ENCODE results near the gene KRTCAP2. TPM values are rescaled to one million over a fixed set of nuclear protein-coding genes. Genes with fewer than 3 reads are reported as not detected.

Gene KRTCAP2
- total and polyA plus RNA-seq, 4 donors: 49.8 to 224 (median 99.8) TPM

DNA sequence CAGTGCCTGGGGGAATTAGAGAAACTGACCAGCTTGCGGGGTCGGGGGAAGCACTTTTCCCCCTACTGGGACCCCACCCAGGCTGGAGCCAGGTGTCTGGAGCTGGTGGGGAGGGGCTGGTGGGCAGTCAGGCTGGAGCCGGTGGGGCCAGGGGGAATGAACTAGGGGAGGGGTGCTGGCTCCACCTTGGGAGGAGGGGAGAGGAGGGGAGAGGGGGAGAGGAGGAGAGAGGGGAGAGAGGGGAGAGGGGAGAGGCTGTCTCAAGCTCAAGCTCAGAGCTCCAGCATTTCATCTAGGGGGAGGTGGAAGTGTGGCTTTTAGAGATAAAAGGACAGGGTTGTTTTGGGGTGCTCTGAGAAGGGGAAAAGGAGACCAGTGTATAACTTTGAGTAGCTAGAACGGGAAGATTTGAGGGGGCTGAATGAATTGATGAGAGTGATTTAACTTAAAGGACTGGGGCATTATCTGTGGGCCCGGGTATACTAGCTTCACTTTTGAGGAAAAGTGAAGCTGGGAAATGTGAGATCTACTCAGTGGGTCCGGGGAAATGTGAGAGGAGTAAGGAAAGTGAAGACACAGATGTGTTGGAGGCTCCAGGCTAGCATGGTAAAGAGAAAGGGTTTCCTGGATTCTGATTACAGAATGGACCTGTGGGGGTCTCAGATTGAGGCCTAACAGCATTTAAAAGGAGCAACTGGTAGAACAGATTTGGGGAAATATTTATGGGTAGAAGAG lies 42.7 kb downstream of the KRTCAP2 start:
- H3K27me3 ChIP-seq (ENCODE audit: control insufficient read depth in 4 of 4, insufficient read depth in 4 of 4, low read length in 3 of 4): no peaks in the 10 kb centered on the region
- WGBS: 13% methylated on average over 6 of the region's 6 CpGs
- peaks cover 0 to 48% (median 35%) of the 10 kb centered on the region in 4 donors for H3K4me1 ChIP-seq (ENCODE audit: control insufficient read depth in 4 of 4, insufficient read depth in 4 of 4, low read length in 3 of 4)
- H3K36me3 ChIP-seq (ENCODE audit: control insufficient read depth in 4 of 4, insufficient read depth in 3 of 4, low read depth in 1 of 4, low read length in 3 of 4): peaks cover 8 to 26% (median 19%) of the 10 kb centered on the region in 4 donors
- no peak for DNase-seq (ENCODE audit: low spot score)
- peak overlapping the region; percentile 99 to 100 for H3K27ac ChIP-seq (ENCODE audit: low read depth in 1 of 2, low read length in 2 of 2)
- H3K9ac ChIP-seq (ENCODE audit: low read depth in 1 of 2, low read length in 2 of 2): peak overlapping the region; percentile 99 to 100
- no peak for TF ChIP-seq HNF4G (IDR thresholded peaks at IDR 0.05)
- TF ChIP-seq, protein P1, sequence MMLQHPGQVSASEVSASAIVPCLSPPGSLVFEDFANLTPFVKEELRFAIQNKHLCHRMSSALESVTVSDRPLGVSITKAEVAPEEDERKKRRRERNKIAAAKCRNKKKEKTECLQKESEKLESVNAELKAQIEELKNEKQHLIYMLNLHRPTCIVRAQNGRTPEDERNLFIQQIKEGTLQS (IDR thresholded peaks at IDR 0.05): no peak
- TF ChIP-seq JUND (IDR thresholded peaks at IDR 0.05): no peak
- no peak for TF ChIP-seq FOXA1 (IDR thresholded peaks at IDR 0.05)
- no peak for TF ChIP-seq RAD21 (IDR thresholded peaks at IDR 0.05)
- TF ChIP-seq SP1 (IDR thresholded peaks at IDR 0.05): no peak
- no peak for TF ChIP-seq MAX (IDR thresholded peaks at IDR 0.05)
- TF ChIP-seq GABPA (IDR thresholded peaks at IDR 0.05 in 1 of 2, conservative IDR thresholded peaks at IDR 0.05 in 1 of 2): no peak
- TF ChIP-seq RXRA (IDR thresholded peaks at IDR 0.05): no peak
- TF ChIP-seq HNF4A (conservative IDR thresholded peaks at IDR 0.05): no peak
- TF ChIP-seq, protein P2, sequence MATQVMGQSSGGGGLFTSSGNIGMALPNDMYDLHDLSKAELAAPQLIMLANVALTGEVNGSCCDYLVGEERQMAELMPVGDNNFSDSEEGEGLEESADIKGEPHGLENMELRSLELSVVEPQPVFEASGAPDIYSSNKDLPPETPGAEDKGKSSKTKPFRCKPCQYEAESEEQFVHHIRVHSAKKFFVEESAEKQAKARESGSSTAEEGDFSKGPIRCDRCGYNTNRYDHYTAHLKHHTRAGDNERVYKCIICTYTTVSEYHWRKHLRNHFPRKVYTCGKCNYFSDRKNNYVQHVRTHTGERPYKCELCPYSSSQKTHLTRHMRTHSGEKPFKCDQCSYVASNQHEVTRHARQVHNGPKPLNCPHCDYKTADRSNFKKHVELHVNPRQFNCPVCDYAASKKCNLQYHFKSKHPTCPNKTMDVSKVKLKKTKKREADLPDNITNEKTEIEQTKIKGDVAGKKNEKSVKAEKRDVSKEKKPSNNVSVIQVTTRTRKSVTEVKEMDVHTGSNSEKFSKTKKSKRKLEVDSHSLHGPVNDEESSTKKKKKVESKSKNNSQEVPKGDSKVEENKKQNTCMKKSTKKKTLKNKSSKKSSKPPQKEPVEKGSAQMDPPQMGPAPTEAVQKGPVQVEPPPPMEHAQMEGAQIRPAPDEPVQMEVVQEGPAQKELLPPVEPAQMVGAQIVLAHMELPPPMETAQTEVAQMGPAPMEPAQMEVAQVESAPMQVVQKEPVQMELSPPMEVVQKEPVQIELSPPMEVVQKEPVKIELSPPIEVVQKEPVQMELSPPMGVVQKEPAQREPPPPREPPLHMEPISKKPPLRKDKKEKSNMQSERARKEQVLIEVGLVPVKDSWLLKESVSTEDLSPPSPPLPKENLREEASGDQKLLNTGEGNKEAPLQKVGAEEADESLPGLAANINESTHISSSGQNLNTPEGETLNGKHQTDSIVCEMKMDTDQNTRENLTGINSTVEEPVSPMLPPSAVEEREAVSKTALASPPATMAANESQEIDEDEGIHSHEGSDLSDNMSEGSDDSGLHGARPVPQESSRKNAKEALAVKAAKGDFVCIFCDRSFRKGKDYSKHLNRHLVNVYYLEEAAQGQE (IDR thresholded peaks at IDR 0.05): no peak
- TF ChIP-seq, protein P3, sequence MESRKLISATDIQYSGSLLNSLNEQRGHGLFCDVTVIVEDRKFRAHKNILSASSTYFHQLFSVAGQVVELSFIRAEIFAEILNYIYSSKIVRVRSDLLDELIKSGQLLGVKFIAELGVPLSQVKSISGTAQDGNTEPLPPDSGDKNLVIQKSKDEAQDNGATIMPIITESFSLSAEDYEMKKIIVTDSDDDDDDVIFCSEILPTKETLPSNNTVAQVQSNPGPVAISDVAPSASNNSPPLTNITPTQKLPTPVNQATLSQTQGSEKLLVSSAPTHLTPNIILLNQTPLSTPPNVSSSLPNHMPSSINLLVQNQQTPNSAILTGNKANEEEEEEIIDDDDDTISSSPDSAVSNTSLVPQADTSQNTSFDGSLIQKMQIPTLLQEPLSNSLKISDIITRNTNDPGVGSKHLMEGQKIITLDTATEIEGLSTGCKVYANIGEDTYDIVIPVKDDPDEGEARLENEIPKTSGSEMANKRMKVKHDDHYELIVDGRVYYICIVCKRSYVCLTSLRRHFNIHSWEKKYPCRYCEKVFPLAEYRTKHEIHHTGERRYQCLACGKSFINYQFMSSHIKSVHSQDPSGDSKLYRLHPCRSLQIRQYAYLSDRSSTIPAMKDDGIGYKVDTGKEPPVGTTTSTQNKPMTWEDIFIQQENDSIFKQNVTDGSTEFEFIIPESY (IDR thresholded peaks at IDR 0.05): no peak
- TF ChIP-seq TAF1 (conservative IDR thresholded peaks at IDR 0.05): no peak
- no peak for TF ChIP-seq EGR1 (IDR thresholded peaks at IDR 0.05; ENCODE audit: low read depth in 2 of 2)
- no peak for TF ChIP-seq NR2F2 (IDR thresholded peaks at IDR 0.05)
- peak overlapping the region; percentile 62 to 99 (median 93) for H3K4me3 ChIP-seq (ENCODE audit: low read depth in 1 of 3, low read length in 3 of 3)
- no peaks in the 10 kb centered on the region for H3K9me3 ChIP-seq (ENCODE audit: control insufficient read depth in 4 of 4, low read length in 3 of 4)

GRCh38 chr1:155128755-155129473 lies 44.2 kb downstream of the KRTCAP2 start:
- 3% methylated on average over 14 of the region's 14 CpGs for WGBS
- Histone ChIP-seq H3K4me3 (ENCODE audit: low read depth in 1 of 3, low read length in 3 of 3) (peak overlapping the region; percentile 62 to 99 (median 93)), H3K9me3 (ENCODE audit: control insufficient read depth in 4 of 4, low read length in 3 of 4) (no peaks in the 10 kb centered on the region), H3K36me3 (ENCODE audit: control insufficient read depth in 4 of 4, insufficient read depth in 3 of 4, low read depth in 1 of 4, low read length in 3 of 4) (peaks cover 8 to 19% (median 16%) of the 10 kb centered on the region in 4 donors), H3K4me1 (ENCODE audit: control insufficient read depth in 4 of 4, insufficient read depth in 4 of 4, low read length in 3 of 4) (peaks cover 3 to 46% (median 32%) of the 10 kb centered on the region in 4 donors), H3K9ac (ENCODE audit: low read depth in 1 of 2, low read length in 2 of 2) (peak overlapping the region; percentile 99 to 100), H3K27ac (ENCODE audit: low read depth in 1 of 2, low read length in 2 of 2) (peak overlapping the region; percentile 99 to 100), H3K27me3 (ENCODE audit: control insufficient read depth in 4 of 4, insufficient read depth in 4 of 4, low read length in 3 of 4) (no peaks in the 10 kb centered on the region)
- DNase-seq (ENCODE audit: low spot score): no peak
- TF ChIP-seq, protein P3 (IDR thresholded peaks at IDR 0.05): no peak
- TF ChIP-seq SP1 (IDR thresholded peaks at IDR 0.05) (peak; percentile 92), NR2F2 (IDR thresholded peaks at IDR 0.05) (peak; percentile 88), TAF1 (conservative IDR thresholded peaks at IDR 0.05) (peak; percentile 33), RXRA (IDR thresholded peaks at IDR 0.05) (peak; percentile 92 to 98), EGR1 (IDR thresholded peaks at IDR 0.05; ENCODE audit: low read depth in 2 of 2) (peak; percentile 10 to 39)
- TF ChIP-seq, protein P4, sequence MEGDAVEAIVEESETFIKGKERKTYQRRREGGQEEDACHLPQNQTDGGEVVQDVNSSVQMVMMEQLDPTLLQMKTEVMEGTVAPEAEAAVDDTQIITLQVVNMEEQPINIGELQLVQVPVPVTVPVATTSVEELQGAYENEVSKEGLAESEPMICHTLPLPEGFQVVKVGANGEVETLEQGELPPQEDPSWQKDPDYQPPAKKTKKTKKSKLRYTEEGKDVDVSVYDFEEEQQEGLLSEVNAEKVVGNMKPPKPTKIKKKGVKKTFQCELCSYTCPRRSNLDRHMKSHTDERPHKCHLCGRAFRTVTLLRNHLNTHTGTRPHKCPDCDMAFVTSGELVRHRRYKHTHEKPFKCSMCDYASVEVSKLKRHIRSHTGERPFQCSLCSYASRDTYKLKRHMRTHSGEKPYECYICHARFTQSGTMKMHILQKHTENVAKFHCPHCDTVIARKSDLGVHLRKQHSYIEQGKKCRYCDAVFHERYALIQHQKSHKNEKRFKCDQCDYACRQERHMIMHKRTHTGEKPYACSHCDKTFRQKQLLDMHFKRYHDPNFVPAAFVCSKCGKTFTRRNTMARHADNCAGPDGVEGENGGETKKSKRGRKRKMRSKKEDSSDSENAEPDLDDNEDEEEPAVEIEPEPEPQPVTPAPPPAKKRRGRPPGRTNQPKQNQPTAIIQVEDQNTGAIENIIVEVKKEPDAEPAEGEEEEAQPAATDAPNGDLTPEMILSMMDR (IDR thresholded peaks at IDR 0.05; ENCODE audit: low read depth, low read length, missing input control): no peak
